ENCODE results near the gene PMAIP1.

PMAIP1 gene

DNA sequence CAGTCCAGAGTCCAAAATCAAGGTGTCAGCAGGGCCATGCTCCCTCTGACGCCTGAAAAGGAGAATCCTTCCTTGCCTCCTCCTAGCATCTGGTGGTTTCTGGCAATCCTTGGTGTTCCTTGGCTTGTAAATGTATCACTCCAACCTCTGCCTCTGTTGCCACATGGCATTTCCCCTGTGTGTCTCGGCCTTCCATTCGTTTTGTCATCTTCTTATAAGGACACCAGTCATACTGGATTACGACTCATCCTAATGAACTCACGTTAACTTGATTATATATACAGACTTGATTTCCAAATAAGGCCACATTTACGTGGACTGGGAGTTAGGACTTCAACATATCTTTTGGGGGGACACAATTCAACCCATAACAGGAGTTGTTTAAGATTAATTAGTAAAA is 15.8 kb downstream of the PMAIP1 start:
- no peak for DNase-seq

DNA sequence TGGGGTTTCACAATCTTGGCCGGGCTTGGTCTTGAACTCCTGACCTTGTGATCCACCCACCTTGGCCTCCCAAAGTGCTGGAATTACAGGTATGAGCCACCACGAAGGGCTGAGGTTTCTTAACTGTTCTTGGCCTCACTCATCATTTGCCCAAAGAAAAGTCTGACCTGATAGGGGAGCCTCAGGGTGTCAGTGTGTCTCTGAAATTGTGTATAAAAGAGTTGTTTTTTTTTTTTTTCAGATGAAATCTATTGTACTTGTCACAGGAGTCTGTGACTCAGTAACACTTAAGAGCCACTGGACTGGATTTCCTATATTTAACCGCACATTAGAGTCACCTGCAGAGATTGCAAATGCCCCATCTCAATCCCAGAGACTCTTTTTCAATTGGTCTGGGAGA is 16.9 kb downstream of the PMAIP1 start:
- no peak for DNase-seq

GRCh38 chr18:59917422-59917821 is 17.6 kb downstream of the PMAIP1 start:
- DNase-seq, result no peak

DNA sequence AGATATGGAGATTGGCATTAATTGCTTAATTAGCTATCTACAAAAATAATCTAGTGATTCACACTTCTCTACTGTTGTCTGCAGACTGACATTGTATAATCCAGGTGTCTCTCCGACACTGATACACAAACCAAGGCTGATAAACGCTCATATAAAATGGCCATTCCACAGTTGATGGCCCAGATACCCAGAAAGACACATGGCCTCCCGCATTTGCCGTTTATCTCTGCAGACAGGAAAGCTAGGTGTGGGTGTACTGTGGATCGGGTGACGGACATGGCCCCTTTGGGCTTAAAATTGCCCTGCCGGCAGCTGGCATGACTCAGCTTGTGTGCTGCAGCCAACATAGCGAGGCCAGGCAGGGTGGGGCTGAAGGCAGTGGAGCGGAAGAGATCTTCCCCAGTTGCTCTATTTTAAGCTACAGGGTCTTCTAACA is 18.5 kb downstream of the PMAIP1 start:
- peak; percentile 13 for DNase-seq

GRCh38 chr18:59918997-59919396 is 19.2 kb downstream of the PMAIP1 start:
- DNase-seq, result no peak

DNA sequence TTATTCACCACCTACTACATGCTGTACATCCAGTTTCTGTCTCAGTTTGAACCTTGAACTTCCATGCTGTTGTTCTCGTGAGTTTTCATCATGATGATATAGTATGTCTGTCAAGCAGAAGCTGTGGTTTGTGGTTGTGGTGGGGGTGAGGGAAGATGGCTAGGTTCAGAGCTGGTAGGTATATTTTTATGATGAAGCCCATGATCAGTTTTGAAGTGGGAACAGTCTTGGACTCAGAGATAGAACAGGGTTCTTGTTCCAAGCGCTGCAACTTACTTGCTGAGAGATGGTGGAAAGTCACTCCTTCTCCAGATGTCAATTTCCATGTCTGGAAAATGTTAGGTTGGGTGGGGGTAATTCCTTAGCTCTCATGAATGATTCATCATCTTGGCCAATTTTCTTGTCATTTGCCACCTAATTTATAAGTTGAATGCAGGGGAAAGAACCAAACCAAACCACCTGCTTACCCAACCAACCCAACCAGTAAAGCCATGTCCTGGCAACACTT is 21.6 kb downstream of the PMAIP1 start:
- DNase-seq, result no peak

- no peak for DNase-seq
Measured at GRCh38 chr18:59923539-59924196, 23.9 kb downstream of the PMAIP1 start.

DNA sequence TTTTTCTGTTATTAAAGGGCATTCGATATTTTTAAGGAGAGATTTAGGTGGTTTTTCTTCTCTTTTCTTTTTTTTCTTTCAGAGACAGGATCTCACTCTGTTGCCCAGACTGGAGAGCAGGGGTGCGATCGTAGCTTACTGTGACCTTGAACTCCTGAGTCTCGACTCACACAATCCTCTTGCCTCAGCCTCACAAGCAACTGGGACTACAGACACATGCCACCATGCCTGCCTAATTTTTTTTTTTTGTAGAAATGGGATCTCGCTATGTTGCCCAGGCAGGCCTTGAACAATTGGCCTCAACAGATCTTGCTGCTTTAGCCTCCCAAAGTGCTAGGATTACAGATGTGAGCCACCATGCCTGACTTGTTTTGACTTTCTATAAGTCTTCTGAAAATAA is 26.3 kb downstream of the PMAIP1 start:
- DNase-seq, result no peak

GRCh38 chr18:59927246-59927825 is 27.5 kb downstream of the PMAIP1 start:
- no peak for DNase-seq

- no peak for DNase-seq
Measured at GRCh38 chr18:59928201-59928600, 28.4 kb downstream of the PMAIP1 start.

GRCh38 chr18:59929621-59930295 is 30.0 kb downstream of the PMAIP1 start:
- no peak for DNase-seq

DNA sequence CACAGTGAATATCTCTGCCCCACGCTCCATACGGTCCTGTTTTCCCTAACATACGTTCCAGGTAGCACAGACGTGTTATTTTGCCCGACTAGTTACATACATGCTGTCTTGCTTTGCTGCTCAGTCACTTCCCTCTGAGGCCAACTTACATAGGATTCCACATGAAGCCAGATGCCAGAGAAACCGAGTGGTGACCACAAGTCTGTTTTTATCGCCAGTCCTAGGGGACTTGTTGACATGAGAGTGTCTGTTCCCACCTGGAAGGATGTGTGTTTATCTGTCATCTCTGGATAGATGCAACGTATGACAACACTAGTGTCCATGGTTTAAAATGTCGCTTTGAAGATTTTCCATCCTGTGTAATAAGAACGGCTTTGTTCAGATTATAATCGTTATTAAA is 32.6 kb downstream of the PMAIP1 start:
- DNase-seq, result no peak

DNA sequence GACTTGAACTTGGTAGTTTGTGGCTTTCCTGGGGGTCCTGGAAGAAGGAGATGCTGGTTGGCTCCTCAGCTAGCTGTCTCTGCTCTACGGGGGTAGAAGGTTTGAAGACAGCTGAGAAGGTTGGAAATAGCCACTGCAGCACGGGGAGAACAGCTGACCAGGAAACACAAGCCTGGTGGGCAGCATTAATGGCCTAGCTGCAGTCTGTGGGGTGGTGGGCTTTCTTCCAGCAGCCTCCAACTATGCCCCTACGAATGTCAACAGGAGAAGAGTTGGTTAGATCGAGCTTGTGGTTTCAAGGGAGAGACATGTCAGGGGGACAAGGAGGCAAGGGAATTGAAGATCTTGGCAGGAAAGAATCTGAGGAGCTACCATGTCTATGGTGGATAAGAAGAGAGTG is 38.9 kb downstream of the PMAIP1 start:
- DNase-seq, result no peak

DNA sequence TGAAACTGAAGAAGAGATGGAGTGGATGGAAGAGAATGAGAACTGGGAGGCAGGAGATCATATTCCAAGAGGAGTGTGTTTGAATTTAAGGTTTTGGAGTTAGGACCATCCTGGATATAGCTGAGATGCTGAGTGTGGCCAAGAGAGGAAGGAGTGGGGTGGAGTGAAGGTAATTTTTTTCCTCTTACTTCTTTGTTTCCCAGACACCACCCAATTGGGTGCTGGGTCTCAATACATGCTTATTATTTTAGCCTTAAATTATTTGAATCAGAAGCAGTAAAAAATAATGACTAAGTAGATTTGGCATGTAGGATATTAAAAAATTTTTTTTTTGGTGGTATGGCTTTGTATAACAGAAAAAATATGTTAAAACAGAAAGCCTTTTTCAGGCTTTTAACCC is 39.3 kb downstream of the PMAIP1 start:
- DNase-seq, result no peak

GRCh38 chr18:59940068-59940467 is 40.3 kb downstream of the PMAIP1 start:
- no peak for DNase-seq

- no peak for DNase-seq
Measured at GRCh38 chr18:59941331-59941730, 41.5 kb downstream of the PMAIP1 start.

DNA sequence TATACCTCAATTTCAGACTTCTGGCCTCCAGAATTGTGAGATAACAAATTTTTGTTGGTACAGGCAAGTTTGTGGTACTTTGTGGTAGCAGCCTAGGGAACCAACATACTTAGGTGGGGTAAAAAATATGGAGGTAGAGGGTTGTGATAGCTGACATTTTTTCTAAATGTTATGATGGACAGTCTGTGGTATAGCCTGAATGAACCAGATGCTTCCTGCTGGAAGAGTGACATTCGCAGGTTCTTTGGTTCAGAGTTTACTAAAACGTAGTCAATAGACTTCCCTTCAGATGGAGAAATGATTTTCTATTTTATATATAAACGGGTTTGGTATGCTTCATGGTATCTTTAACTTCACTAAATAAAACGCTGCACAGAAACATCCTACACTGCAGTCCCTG is 42.8 kb downstream of the PMAIP1 start:
- no peak for DNase-seq

DNA sequence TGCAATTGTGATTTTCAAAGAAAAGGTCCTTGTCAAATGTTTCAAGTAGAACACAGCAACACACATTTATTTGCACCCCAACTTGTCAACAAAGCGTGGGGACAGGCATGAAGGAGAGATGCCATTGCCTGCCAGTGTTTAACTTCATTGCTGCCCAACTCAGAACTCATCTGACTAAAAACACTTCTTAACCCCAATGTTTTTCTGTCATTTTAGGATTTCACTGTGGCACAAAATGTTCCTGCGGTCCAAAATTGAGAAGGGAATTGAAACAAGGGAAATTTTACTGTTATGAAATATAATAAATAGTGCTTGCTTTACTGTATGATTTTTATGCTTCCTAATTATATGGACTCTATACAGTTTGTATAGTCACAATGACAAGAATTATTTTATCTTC is 45.7 kb downstream of the PMAIP1 start:
- DNase-seq, result no peak

DNA sequence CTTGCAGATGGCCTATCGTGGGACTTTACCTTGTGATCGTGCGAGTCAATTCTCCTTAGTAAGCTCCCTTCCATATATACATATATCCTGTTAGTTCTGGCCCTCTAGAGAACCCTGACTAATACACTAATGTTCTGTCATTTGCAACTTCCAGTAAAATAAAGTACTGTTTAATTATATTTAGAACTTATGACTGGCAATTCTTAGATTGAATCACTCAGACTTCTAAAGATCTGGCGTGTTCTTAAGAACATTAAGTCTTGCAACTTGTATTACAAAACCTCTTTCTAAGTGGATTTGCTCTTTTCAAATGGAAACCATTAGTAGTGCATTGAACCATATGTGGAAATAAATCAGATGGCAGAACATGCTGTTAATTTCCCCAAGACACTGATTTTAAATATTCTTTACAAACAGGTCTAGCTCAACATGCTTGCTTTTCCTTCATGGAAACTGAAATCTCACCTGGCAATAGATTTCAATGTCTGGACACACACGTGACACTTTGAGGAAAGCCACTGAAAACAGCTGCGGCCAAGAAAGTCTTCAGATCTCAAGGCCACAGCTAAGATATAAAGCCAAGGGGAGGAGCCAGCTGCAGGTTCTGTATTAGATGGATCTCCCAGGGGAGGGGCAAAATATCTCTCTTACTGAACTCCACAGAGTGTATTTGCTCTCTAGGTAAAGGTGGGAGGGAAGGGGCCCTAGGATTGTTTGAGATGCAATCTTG is 50.6 kb downstream of the PMAIP1 start:
- DNase-seq, result no peak

GRCh38 chr18:59951591-59951990 is 51.8 kb downstream of the PMAIP1 start:
- no peak for DNase-seq

DNA sequence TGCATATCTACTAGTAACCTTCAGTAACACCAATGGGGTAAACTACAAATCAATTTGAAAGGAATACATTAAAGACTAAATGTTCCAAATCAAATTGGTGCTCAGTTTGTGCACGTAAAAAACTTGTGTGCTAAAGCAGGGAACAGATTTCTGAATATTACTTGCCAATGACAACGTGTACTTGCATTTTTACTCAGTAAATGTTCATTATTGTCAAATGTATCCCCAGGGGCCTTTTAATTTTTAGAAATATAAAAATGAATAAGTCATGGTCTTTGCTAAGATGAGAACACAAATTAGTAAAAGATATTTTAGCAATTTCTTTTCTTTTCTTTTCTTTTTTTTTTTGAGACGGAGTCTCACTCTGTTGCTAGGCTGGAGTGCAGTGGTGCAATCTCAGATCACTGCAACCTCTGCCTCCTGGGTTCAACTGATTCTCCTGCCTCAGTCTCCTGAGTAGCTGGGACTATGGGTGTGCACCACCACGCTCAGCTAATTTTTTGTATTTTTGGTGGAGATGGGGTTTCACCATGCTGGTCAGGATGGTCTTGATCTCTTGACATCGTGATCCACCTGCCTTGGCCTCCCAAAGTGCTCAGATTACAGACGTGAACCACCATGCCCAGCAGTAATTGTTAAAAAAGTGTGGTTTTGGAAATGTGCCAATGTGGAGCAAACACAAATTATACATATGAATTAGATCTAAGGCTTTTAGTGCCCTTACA is 52.6 kb downstream of the PMAIP1 start:
- DNase-seq, result peak; percentile 11
